DOHH2 (cell line): ENCODE data around the gene PML.

ENCODE experiments used
- H3F3A ChIP-seq: fragments of 200-600 bp; sonication (generic), shearing (Covaris generic); 2 replicates; pipeline ENCODE4 v1.6.0; 2016; ENCODE audit warnings: antibody characterized with exemption, mild to moderate bottlenecking; ENCODE audit not compliant: control insufficient read depth, insufficient read depth
- H3K27ac ChIP-seq: fragments of 200-600 bp; sonication (generic); 2 replicates; pipeline ENCODE4 v1.5.1; 2014; ENCODE audit warnings: low read depth, mild to moderate bottlenecking, low read length, moderate library complexity
- H3K27me3 ChIP-seq: fragments of 200-600 bp; sonication (generic); 2 replicates; pipeline ENCODE4 v1.6.1; 2014; ENCODE audit warnings: mild to moderate bottlenecking, low read length, mixed read lengths; ENCODE audit not compliant: control insufficient read depth
- H3K36me3 ChIP-seq: fragments of 200-600 bp; sonication (generic); 2 replicates; pipeline ENCODE4 v1.6.1; 2014; ENCODE audit warnings: mild to moderate bottlenecking, low read length, moderate library complexity, mixed read lengths; ENCODE audit not compliant: control insufficient read depth
- H3K4me1 ChIP-seq: fragments of 200-600 bp; sonication (generic); 2 replicates; pipeline ENCODE4 v1.6.1; 2014; ENCODE audit warnings: mild to moderate bottlenecking, low read length, mixed read lengths; ENCODE audit not compliant: control insufficient read depth
- H3K4me2 ChIP-seq: fragments of 200-600 bp; sonication (generic); 2 replicates; pipeline ENCODE4 v1.6.0; 2014; ENCODE audit warnings: mild to moderate bottlenecking, low read length, moderate library complexity
- H3K4me3 ChIP-seq: fragments of 200-600 bp; sonication (generic); 2 replicates; pipeline ENCODE4 v1.5.1; 2014; ENCODE audit warnings: mild to moderate bottlenecking, low read length, mixed read lengths
- H3K79me2 ChIP-seq: fragments of 200-600 bp; sonication (generic); 2 replicates; pipeline ENCODE4 v1.6.1; 2014; ENCODE audit warnings: mild to moderate bottlenecking, low read length, mixed read lengths; ENCODE audit not compliant: control insufficient read depth
- H3K9me2 ChIP-seq: fragments of 200-600 bp; sonication (generic); replicated peaks from 2 replicates; pipeline ENCODE4 v1.6.1; 2014; ENCODE audit warnings: mild to moderate bottlenecking, low read length, mixed read lengths; ENCODE audit not compliant: control insufficient read depth
- H3K9me3 ChIP-seq: fragments of 200-600 bp; sonication (generic); 2 replicates; pipeline ENCODE4 v1.6.1; 2014; ENCODE audit warnings: antibody characterized with exemption, low read length, mixed read lengths; ENCODE audit not compliant: control insufficient read depth, insufficient read depth
- H4K20me1 ChIP-seq: fragments of 200-600 bp; sonication (generic); 2 replicates; pipeline ENCODE4 v1.6.0; 2014; ENCODE audit warnings: low read depth, mild to moderate bottlenecking, antibody characterized with exemption, low read length, moderate library complexity; ENCODE audit not compliant: control insufficient read depth, insufficient read depth
- CTCF ChIP-seq: fragments of 200-600 bp; sonication (generic); IDR thresholded peaks from one replicate; pipeline ENCODE4 v1.5.1; 2014; ENCODE audit warnings: antibody characterized with exemption, mild to moderate bottlenecking, low read depth, low read length; ENCODE audit not compliant: poor library complexity, severe bottlenecking
- EZH2phosphoT487 ChIP-seq: fragments of 200-600 bp; sonication (generic); IDR thresholded peaks from 2 replicates; pipeline ENCODE4 v1.6.1; 2017; ENCODE audit warnings: borderline replicate concordance, mild to moderate bottlenecking, antibody characterized with exemption, low read length, moderate library complexity, mixed read lengths

The PML gene

GRCh38 chr15:73984208-73984979 is 10.1 kb upstream of the PML start:
- H3K4me3 ChIP-seq = no peak overlapping the region
- no peaks in the 10 kb centered on the region for H3K9me2 ChIP-seq
- no peaks in the 10 kb centered on the region for H3K79me2 ChIP-seq
- H4K20me1 ChIP-seq = no peaks in the 10 kb centered on the region
- no peak overlapping the region for H3K27ac ChIP-seq
- H3F3A ChIP-seq = no peaks in the 10 kb centered on the region
- H3K4me2 ChIP-seq = no peak overlapping the region
- H3K9me3 ChIP-seq = no peaks in the 10 kb centered on the region
- TF ChIP-seq EZH2phosphoT487 (no peak), CTCF (no peak)
- H3K27me3 ChIP-seq = no peaks in the 10 kb centered on the region; the same call in 1 of the 2 replicates
- H3K4me1 ChIP-seq = peaks cover 19% of the 10 kb centered on the region
- H3K36me3 ChIP-seq = no peaks in the 10 kb centered on the region

- Histone ChIP-seq H3K36me3 (no peaks in the 10 kb centered on the region), H3K4me3 (no peak overlapping the region), H3K4me1 (peaks cover 19% of the 10 kb centered on the region), H3F3A (no peaks in the 10 kb centered on the region), H4K20me1 (no peaks in the 10 kb centered on the region), H3K4me2 (no peak overlapping the region), H3K27ac (no peak overlapping the region), H3K9me3 (no peaks in the 10 kb centered on the region), H3K79me2 (no peaks in the 10 kb centered on the region), H3K27me3 (no peaks in the 10 kb centered on the region; the same call in 1 of the 2 replicates), H3K9me2 (no peaks in the 10 kb centered on the region)
- TF ChIP-seq CTCF (no peak), EZH2phosphoT487 (no peak)
Measured at GRCh38 chr15:73985101-73985873, 9.2 kb upstream of the PML start.

- H3K4me1 ChIP-seq = peaks cover 21% of the 10 kb centered on the region
- H3K27ac ChIP-seq = no peak overlapping the region
- H3K9me3 ChIP-seq = no peaks in the 10 kb centered on the region
- no peaks in the 10 kb centered on the region for H4K20me1 ChIP-seq
- no peak overlapping the region for H3K4me2 ChIP-seq
- no peaks in the 10 kb centered on the region for H3K79me2 ChIP-seq
- no peaks in the 10 kb centered on the region for H3F3A ChIP-seq
- no peaks in the 10 kb centered on the region for H3K36me3 ChIP-seq
- H3K27me3 ChIP-seq = no peaks in the 10 kb centered on the region
- TF ChIP-seq EZH2phosphoT487 = no peak
- no peak for TF ChIP-seq CTCF
- H3K4me3 ChIP-seq = no peak overlapping the region
- H3K9me2 ChIP-seq = no peaks in the 10 kb centered on the region
Measured at GRCh38 chr15:73986055-73986775, 8.3 kb upstream of the PML start.
